Measurements from ENCODE around the gene PML.

DNA sequence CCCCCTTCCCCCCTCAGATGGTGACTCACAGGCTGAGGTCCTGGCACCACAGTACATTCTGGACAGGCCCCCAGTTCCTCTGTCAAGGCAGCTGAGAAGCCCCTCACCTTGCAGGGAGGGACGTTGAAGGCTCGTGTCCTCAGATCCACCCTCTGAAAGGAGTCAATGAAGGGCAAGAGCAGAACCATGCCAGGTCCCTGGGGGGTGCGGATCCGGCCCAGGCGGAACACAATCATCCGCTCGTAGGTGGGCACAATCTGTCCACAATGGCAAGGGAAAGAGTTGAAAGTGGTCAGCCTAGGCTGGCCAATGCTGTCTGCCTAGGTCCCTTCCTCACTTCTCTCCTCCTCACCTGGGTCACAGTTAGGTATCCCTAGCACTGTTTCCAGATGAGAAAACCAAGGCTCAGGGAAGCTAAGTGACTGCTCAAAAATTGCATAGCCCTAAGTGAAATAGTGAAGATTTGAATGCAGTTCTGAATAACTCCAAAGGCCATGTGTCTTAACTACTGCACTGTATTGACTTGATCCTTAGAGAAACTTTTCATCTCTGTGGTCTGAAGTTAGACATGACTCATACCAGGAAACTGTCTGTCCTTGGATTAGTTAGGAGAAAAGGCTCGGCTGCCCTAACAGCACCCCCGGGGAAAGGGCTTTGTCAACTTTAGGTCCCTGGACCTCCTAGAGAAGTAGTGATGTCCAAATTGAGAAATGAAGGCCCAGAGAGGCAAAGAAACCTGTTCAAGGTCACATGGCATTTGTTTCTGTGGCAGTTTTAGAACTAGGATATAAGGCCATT is 5.3 kb upstream of the PML start:
- TF ChIP-seq POLR2A (IDR thresholded peaks at IDR 0.05; ENCODE audit: low read depth, low read length): no peak
- no peak for TF ChIP-seq POLR2AphosphoS5 (IDR thresholded peaks at IDR 0.05; ENCODE audit: low read depth, low read length)

All from GM12891 (cell line).